ENCODE measurements around the gene SMAP2.
"Not testable (repeated sequence)": the region's sequence is repeated elsewhere in the genome, so short reads cannot be mapped to it uniquely, and the experiment has no call there.

The SMAP2 gene

DNA sequence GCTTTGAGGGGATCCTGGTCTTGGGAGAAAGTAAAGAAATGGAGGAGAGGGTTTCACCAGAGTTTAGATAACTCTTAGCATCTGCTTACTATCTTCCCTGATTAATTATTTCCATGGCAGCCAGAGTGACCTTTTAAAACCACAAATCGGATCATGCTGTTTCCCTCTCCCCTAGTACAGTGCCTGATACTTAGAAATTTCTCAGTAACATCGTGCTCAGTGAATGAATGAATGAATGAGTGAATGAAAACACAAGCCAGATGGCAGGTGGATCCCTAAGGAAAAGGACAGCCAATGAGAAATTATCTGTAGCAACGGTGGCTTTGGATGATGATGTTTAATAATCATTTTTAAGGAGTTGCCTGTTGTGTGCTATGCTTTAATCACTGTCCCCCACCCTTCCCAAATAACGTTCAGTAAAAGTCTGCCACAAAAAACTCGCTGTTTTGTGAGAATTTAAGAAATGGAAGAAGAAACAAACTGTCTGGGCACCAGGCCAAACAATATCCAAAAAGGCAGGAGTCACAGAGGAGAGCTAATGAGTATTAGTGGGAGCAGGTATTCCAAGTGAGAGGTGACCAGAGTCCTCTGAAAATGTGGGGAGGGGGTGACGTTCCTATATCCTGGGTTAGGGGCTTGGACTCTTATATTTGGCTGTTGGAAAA, 737 bp upstream of the SMAP2 start:
- DNase-seq (ENCODE audit: low read depth in 2 of 2) = no peak

DNA sequence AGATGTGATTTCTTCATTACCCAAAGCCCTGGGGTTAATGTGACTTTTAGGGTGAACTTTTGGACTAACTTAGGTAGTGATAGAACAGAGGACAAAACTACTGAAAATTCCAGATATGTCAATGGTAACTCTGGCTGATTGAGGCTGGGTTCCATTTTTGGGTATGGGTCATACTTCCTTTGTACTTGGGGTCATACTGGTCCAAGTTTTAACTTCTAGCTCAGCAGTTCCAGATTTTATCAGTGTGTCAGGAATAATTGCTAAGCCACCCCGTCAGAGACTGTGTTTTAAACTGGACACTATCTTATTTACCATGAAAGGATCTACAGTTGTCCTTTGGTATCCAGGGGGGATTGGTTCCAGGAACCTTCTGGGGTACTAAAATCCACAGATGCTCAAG, 4.0 kb downstream of the SMAP2 start:
- DNase-seq (ENCODE audit: low read depth in 2 of 2) = no peak

DNA sequence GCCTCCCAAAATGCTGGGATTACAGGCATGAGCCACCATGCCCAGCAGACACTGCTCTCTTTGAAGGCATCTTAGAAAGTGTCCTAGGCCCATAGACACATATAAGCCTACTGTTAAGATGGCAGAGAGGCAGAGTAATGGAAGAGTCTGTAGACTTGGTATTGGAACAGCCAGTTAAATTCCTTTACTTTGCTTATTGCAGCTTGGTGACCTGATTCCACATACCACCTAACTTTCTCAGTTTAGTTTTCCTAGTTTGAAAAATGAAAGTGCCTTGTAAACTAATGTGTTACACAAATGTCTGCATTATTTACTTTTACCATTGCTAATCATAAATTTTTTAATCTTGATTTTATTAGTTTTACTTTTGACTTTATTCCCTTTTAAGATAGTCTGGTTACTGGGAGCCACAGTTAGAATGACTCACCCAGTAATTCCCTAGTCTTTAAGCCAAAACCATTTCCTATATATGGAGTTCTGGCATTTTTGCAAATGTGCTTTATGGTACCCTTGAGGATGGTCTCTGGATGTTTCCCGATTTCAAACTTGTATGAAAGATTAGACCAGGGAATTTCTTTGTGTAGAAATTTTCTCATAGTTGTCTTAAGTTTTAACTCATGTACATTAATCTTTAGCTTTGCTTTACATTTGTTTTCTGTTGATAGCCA, 6.4 kb downstream of the SMAP2 start:
- DNase-seq (ENCODE audit: low read depth in 2 of 2) = no peak

DNA sequence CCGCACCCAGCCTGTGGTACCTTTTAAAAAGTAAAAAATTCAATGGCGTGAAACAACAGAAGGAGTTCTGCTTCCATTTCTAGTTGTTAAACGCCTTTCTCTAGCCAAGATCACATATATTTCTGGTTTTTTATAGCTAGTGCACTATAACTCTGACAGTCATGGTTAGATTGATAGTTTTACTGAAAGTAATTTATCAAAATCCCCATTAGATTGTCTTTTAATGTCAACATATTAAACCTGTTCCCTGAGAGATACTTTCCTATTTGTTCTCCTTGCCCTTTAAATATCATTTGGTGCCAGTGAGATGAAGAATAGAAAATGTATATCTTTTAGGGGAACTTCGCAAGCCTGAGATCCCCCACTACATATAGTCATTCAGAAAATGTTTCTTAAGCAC, 7.3 kb downstream of the SMAP2 start:
- no peak for DNase-seq (ENCODE audit: low read depth in 2 of 2)

DNA sequence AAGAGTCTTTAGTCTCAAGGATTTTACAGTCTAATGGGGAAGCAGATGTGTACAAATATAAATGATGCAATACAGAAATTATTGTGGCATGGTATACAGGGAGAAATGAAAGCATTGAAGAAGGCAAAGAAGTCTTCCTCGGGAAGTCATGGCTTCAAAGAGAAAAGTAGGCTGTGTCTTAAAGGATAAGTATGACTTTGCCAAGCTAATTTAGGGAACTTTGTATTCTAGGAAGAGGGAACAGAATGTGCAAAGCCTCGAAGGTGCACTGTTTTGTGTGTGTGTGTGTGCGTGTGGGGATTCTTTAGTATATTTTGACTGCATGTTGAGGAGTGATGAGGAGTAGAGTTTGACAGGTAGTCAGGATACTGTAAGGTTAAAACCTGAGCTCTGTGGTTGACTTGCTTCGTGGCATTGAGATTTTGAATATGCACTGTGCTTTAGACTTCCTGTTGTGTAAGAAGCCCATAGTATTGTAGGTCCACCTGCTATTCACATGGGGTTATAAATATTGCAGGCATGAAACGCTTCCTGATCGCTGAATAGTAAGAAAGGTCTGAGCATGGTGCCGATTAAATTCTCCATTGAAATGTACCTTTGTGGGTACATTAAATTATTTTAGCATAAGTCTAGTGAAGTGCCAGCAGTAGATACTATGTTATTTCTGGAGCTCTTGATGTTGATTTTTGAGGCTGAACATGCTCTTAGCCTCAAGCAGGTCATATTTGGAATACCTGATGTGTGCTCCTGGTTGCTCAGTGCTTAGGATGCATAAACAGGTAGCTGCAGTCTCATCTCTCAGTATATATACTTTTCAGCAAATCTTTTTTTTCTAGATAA, 8.0 kb downstream of the SMAP2 start:
- DNase-seq (ENCODE audit: low read depth in 2 of 2) = no peak

DNA sequence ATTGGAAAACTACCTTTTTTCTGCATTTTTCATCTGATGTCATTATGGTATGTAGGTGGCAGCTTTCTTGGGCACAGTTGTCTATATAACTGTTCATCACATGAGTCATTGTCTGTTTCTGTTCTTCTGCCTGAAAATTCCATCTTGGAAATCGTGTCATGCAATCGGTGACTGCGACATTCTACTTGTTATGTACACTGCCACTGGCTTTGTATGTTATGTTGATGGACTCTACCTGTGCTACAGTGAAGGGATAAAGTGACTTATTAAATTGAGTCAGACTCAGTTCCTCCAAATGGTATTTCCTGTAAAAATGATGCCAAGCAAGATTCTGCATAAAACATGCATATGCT, 8.6 kb downstream of the SMAP2 start:
- no peak for DNase-seq (ENCODE audit: low read depth in 2 of 2)

DNA sequence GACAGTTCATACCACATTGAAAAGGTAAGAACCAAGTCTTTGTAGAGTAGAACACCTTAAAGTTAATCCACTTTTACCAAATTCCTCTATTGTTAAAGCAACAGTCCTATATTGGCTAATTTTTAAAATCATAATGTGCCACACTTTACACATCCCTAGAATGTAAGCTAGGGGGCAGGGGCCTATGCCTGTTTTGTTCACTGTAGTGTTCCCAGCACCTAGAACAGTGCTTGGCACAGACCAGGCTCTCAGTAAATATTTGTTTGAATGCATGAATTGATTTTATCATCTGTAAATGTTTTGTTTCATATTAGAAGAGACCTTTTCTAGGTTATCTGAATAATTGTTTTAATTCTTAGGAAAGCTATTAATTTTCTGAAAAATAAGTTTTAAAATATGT, 9.1 kb downstream of the SMAP2 start:
- DNase-seq (ENCODE audit: low read depth in 2 of 2) = no peak

DNA sequence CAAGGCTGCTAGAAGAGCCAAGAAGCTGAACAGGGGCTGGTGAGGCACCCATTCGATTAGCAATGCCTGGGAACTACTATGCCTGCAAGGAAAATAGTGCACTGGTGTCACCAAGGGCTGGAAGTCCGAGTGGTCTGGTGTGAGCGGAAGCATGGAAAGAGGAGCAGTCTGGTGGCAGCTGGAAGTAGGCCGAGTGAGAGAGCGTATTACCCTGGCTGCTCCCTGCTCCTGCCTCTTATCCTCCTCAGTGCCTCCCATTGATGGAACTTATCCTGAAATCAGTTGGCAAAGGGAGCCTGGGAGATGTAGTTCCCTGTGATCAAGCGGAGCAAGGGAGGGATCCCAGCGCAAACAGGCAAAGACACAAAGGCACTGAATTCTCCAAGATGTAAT, 9.6 kb downstream of the SMAP2 start:
- no peak for DNase-seq (ENCODE audit: low read depth in 2 of 2)

DNA sequence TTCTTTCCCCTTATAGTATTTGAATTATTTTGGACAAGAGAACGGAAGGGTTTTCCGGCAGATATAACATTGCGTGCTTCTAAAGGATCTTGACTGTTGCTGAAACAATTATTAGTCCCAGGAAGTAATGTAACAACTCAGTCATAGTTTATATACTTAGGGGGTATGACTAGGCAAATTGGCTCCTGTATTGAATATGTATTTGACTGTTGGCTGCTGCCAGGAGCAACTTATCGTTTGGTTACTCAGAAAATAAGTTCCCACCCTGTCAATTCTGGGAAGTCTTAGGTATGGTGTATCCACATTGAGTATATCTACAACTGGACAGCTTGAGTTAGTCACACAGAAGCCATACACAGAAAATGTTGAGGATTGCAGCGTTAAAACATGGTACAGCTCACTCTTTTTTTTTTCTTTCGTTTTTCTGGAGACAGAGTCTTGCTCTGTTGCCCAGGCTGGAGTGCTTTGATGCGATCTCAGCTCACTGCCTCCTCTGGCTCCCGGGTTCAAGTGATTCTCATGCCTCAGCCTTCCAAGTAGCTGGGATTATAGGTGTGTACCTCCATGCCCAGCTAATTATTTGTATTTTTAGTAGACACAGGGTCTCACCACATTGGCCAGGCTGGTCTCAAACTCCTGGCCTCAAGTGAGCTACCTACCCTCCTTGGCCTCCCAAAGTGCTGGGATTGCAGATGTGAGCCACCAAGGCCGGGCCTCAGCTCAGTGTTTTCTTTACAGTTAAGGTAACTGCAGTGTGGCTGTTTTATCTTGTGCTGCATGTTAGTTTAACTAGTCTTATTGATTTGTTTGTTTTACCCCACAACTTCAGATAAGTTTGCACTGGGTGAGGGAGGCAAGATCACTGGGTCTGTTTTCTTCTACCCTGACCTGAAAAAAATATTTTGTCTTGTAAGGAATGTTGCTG, 10.2 kb downstream of the SMAP2 start:
- DNase-seq (ENCODE audit: low read depth in 2 of 2) = no peak

DNA sequence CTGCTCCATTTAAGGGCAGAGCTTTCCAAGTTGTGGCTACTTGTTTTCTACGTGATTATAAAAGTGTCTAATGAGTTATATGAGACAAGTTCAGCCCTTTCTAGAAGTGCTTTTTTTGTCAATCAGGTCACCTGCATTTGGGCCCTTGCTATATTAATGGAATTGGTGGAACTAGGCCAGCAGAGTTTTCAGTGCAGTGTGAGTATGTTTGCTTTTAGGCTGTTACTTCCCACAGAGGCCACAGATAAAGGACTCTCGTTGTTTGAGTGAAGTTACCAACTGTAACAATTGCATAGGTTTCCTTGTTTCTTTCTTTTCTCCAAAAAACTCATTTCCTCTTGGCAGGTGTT, 10.9 kb downstream of the SMAP2 start:
- DNase-seq (ENCODE audit: low read depth in 2 of 2) = no peak

DNA sequence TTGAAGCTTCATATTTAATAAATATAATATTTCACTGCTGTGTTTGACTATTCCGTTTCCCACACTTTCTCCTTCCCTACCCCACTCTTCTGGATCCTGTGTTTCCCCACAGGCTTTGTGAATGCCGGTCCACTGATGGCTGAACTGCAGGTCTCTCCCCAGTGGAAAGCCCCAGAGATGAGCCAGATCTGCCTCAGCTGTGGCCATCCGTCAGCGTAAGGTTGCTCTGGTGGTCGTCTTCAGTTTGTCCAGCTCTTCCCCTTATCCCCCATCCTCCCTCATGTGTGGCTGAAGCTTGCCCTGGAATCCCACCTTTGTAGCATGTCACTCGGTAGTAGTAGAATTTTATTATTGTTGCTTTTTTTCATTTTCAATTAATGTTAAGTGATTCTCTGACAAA, 11.4 kb downstream of the SMAP2 start:
- DNase-seq (ENCODE audit: low read depth in 2 of 2) = no peak

DNA sequence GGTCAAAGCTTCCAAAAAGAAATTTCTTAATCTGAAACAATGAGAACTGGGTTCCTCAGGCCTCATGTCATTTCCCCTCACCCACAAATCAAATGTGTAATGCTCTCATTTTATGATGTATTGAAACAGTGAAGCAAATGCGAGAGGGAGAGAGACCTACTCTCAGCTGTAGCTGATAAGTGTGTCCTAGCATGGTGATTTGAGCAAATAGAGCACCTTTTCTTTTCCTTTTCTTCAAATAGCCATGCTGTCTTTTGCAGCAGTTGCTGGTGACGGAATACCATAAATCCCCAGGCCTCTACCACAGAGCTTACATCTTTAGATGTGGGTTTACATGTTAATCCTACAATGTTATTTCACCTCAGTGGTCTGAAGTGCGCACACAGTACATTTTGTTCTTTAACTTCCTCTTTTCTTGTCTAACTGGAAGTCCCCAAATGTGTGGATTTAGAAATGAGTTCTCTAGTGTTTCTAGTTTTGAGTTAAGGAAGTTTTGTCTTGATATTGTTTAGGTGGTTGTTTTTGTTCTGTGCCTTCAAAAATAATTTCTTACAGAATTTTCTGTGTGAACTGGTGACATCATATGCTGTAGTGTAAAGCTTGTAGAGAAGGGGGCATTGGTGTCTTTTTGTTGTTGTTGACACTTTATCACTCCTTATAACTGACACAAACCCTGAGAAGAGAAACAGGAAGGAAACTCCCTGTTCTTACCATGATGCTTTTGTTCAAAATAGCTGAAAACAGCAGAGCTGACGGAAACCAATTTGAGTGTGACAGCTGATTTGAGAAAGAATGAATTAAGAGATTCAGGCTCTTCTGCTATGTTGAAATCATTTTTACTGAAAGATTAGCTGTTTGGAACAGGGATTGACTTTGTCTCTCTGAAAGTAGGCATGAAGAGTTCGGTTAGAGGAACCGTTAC, 12.2 kb downstream of the SMAP2 start:
- peak in 1 of 2 donors; percentile 34 for DNase-seq (ENCODE audit: low read depth in 2 of 2)

DNA sequence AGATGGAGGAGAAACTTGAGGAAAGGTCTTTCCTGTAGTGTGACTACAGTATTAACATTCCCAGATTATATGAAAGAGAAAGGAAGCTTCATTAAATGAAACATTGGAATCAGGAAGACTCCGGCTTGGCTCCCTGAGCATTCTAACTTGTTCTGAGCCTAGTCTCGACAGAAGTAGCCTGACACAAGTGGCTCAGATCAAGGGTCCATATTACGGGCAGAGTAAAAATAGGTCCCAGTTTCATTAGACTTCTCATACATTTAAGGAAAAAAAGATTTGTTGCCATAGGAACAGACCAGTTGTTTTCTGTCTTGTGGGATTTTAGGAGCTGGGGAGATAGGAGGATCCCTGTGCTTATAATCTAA, 12.8 kb downstream of the SMAP2 start:
- DNase-seq (ENCODE audit: low read depth in 2 of 2) = no peak

DNA sequence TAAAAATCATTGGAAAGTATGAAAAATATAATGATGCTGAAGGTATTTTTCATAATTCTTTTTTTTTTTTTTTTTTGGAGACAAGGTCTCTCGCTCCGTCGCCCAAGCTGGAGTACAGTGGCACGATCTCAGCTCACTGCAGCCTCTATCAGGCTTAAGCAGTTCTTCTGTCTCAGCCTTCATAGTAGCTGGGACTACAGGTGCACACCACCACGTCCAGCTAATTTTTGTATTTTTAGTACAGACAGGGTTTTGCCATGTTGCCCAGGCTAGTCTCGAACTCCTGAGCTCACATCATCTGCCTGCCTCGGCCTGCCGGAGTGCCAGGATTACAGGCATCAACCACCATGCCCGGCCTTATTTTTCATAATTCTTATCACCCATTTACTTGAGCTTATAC, 13.3 kb downstream of the SMAP2 start:
- no peak for DNase-seq (ENCODE audit: low read depth in 2 of 2)

DNA sequence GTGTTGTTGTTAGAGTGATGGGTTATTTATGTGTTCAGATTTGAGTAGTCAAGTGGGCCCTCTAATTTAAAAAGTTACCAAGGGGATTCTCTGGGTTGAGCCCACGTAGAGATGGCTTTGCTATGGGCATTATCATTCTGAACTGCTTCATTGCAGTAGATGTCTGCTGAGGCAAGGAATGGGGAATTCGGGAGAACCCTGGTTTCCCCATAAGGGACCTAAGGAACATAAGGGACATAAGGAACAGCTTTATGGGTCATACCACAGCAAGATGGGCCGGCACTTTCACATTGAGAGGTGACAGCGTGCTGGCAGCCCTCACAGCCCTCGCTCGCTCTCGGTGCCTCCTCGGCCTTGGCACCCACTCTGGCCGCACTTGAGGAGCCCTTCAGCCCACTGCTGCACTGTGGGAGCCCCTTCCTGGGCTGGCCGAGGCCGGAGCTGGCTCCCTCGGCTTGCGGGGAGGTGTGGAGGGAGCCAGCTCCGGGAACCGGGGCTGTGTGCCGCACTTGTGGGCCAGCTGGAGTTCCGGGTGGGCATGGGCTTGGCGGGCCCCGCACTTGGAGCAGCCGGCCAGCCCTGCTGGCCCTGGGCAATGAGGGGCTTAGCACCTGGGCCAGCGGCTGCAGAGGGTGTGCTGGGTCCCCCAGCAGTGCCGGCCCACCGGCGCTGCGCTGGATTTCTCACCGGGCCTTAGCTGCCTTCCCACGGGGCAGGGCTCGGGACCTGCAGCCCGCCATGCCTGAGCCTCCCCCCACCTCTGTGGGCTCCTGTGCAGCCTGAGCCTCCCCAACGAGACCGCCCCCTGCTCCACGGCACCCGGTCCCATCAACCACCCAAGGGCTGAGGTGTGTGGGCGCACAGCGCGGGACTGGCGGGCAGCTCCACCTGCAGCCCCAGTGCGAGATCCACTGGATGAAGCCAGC, 14.1 kb downstream of the SMAP2 start:
- not testable (repeated sequence) for DNase-seq (ENCODE audit: low read depth in 2 of 2)

DNA sequence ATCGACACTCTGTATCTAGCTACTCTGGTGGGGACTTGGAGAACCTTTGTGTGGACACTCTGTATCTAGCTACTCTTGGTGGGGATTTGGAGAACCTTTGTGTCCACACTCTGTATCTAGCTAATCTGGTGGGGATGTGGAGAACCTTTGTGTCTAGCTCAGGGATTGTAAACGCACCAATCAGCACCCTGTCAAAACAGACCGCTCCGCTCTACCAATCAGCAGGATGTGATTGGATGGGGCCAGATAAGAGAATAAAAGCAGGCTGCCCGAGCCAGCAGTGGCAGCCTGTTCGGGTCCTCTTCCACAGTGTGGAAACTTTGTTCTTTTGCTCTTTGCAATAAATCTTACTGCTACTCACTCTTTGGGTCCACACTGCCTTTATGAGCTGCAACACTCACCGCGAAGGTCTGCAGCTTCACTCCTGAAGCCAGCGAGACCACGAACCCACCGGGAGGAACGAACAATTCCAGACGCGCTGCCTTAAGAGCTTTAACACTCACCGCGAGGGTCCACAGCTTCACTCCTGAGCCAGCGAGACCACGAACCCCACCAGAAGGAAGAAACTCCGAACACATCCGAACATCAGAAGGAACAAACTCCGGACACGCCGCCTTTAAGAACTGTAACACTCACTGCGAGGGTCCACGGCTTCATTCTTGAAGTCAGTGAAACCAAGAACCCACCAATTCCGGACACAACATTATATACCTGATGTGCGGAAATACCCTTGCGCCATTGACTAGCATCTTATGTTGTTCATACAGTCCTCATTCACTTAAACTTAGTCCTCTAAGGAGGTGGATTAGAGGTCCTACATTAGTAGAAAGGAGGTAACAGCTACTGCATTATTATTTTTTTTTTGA, 15.2 kb downstream of the SMAP2 start:
- not testable (repeated sequence) for DNase-seq (ENCODE audit: low read depth in 2 of 2)

DNA sequence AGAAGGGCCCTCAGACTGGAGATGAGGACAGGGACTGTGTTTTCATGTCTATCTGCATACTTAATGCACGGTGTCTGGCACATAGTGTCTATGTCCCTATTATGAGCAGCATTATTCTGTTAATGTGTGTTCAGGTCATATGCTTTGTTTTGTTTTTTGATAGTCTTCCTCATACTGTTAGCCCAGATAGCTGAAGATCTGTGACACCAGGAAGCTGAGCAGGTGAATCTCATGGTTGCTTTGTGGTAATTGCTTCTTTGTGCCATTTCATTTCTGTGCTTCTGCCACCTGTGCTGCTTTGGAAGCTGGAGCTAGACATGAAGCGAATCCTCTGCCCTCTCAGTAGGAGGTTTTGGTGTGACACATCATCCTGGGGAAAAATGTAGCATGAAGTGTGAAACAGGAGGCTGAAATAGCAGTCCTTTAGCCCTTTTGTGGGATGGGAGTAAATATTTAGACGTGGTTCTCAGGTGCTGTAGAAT, 15.8 kb downstream of the SMAP2 start:
- no peak for DNase-seq (ENCODE audit: low read depth in 2 of 2)

DNA sequence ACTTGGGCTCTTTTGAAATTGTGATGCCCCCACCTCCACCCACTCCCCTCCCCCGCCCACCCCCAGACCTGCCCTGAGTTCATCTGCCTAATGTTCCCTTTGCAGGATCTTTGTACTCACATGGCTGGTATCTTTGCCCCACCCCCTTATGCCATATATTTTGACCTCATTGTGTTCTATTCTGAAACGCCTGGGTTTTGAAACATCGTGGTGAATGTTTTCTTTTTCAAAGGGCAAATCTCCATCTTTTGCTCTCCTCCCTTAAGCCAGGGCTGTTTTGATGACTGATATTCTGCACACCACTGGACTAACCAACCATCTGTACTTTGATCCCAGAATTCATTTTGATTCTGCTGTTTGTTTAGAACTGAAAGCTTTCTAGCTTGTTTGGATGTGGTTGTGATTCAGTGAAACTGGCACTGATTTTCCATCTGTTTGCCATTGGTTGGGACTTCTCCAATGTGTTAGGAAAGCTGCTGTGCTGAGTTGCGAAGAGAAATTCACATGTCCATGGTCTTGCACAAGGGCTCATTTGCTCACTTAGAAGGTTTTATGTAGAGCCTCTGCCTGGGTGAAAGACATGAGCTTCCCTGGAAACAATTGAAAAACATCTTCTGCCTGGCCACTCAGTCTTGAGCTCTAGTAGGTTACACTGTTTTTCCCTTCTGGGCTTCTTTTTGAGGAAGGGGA, 16.5 kb downstream of the SMAP2 start:
- DNase-seq (ENCODE audit: low read depth in 2 of 2) = no peak
